NAMALWA (cell line): ENCODE measurements around the gene YAP1.
"Not testable (repeated sequence)": the region's sequence is repeated elsewhere in the genome, so short reads cannot be mapped to it uniquely, and the experiment has no call there.

Source experiments
- DNase-seq: peaks from one replicate; pipeline ENCODE4 v3.0.0-alpha.2; 2015; ENCODE audit warnings: low spot score

The YAP1 gene

DNA sequence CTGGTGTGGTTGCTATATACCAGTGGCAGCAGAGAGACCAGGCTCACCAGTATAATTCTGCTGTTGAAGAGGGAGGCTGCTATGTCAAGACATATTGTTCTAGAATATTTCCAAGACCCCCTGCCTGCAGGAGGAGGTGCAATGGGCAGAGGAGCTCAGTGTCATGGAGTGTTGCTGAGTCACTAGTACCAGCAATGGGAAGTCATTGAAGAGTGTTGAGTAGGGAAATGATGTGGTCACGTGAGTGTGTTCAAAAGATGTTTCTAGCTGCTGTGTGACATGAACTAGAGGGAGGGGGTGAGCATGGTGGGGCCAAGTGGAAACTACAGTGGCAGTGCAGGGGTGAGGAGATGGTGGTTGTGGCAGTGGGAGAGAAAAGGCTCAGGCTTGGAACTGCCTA is 130.8 kb downstream of the YAP1 start:
- DNase-seq = no peak

- DNase-seq = no peak
These were observed 133.2 kb downstream of the YAP1 start for GRCh38 chr11:102243399-102243884.

- DNase-seq = no peak
These were observed 134.6 kb downstream of the YAP1 start for GRCh38 chr11:102244681-102245409.

- DNase-seq = no peak
These were observed 141.2 kb downstream of the YAP1 start for GRCh38 chr11:102251423-102251822.

DNA sequence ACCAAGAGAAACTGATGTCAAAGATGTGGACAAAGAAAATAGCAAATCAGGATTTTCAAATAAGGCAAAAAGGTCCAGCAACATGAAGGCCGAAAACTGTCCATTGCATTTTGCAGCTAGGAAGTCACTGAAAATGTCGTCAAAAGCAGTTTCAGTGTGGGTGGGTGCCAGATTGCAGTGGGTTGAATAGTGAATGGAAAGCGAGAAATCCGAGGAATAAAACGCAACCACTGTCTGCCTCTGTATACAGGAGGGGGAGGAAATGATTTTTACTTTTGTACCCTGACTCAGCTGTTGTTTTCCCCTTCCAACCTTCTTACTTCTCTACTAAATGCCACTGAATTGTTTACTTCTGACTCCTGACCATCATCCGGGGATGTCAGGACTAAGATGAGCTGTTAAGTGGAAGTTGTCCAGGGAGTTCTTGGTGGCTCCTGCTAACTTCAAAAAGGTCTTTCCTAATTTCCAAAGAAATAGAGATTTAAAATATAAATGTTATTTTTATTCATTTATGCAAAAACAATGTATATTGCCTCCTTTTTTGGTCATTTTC is 142.2 kb downstream of the YAP1 start:
- DNase-seq = no peak

GRCh38 chr11:102253020-102253715 is 142.9 kb downstream of the YAP1 start:
- no peak for DNase-seq

DNA sequence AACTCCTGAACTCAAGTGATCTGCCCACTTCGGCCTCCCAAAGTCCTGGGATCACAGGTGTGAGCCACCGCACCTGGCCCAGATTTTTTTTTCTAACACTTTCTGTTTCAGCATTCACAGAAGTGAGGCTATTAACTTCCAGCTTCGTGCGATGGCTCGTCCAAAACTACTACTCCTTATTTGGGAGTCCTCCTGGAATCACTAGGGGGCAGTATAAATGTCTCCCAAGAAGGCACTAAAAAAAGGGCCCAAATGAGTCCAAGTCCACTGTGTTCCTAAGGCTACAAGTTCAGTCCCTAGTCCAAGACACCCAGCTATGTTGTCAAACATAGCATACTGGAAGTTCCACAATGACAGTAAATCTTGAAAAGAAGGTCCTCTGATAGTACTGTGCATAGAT is 143.8 kb downstream of the YAP1 start:
- peak; percentile 29 for DNase-seq

DNA sequence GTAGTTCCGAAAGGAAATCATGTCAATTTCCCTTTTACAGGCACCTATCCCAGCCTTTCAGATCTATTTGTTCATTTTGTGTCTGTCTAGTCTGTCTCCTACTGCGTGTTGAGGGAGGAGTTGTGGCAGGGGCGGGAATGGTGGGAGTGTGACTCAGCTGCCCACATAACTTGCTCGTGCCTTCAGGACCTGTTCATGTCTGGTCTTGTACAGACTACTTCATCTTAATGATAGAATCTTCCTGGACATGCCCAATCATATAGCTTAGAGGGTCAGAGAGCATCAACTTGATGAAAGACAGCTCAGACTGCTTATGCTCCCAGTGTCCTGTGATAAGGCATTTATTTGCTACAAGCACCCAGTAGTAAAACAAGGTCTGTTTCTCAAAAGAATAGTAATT is 146.0 kb downstream of the YAP1 start:
- DNase-seq = no peak

DNA sequence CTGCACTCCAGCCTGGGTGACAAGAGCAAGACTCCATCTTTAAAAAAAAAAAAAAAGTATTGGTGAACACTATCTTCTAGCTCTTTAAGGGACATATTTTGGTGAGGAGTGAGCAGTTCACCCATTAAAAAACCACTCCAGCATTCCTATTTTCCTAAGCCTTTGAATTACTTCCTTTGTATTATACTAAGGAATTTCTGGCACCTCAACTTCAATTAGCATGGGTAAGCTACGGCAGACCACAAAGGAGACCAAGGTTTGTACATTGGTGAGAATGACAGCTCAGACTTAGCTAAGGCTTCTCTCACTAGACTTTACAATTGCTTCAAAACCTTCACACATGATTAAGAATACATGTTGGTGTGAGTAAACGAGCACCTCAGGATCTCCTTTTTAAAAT is 150.0 kb downstream of the YAP1 start:
- DNase-seq = no peak

DNA sequence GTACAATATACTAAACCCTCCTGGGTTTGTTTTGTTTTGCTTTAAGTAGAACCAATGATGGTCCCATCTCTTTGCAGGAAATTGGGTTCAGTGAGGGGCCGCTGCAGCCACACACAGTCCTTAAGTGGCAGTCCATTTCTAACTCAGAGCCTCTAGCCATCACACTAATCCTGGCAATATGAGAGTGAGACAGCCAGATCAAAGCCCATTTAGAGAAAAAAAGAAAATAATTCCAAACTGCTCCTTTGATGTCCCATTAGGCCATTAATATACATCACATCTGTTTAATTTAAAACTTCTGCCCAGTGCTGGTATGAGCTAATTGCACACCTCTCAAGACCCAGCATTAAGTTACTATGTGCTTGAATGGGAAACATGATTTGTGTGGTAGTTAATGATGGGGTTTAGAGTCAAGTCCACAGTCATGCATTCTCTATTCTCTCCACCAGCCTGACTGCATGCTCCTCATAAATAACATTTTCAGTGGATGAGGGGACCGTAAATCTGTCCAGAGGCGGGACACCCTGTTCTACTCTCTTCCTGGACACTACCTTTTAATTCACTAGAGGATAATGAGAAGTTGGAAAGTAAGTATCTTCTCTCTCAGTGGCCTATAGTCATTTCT is 153.2 kb downstream of the YAP1 start:
- DNase-seq = no peak

DNA sequence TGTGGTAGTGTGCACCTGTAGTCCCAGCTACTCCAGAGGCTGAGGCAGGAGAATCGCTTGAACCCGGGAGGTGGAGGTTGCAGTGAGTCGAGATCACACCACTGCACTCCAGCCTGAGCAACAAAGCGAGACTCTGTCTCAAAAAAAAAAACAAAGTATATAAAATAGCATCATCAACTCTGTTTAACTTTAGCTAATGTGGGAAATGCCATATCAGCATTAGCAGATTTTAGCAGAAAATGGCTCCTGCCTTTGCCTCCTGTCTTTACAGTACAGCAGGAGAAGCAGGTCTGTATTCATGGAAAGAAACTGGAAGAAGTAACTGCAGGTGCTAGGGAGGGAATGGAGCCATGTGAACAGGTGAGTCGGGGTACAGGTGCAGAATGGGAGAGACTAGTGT is 154.5 kb downstream of the YAP1 start:
- DNase-seq = not testable (repeated sequence)

DNA sequence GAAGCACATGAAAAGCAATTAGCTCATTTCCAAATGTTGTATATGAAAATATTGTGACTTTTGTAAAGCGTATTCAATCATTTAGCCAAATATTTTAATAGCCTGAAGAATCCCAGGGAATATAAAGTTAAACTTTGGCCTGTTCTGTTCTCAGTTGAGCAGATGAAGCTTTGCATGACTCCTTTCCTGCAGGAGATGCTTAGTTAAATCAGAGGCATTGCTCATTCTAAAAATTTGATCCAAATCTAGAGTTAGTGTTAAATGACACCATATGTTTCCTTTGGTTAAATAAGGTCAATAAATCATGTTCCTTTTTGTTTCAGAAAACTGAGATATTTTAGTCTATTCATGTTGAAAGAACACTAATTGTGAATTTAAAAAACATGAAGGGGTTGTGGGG is 155.9 kb downstream of the YAP1 start:
- no peak for DNase-seq

DNA sequence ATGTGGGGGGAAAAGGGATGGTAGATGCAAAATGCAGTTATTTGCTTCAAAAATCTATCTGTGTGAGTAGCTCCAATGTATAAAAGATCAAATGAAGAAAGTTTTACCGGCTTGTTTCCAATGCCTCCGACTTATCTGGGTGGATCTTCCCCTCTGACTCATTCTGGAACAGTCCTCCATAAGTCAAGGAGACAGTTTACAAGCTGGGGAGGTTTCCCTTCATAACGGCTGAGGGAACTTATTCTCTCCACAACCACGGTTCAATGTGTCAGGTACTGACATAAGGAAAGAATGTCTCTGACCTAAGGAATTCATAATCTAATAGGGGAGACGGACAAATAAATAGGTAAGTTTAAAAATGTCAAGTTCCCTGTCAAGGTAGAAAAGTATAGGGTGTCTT is 157.4 kb downstream of the YAP1 start:
- no peak for DNase-seq

- DNase-seq = peak; percentile 87
These were observed 158.1 kb downstream of the YAP1 start for GRCh38 chr11:102268083-102268984.

DNA sequence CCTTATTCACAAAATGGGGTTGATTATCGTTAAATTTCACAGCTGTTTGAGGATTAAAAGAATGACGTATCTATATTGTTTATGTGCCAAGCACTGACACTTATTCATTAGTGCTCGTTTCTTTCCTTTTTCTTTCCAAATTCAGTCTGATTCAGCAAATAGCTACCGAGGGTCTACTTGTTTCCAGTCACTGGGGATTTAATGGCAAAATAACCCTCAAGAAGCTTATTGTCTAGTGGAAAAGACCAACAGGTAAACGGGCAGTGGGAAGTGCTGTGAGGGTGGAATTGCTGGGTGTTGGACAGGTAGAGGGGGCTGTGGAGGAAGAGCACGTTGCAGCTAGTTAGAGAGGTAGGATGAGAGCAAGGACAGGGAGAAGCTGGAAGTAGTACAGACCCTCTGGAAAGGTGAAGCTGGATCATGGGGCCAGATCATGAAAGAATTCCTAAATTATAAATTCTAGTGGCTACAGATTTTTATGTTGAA is 158.8 kb downstream of the YAP1 start:
- no peak for DNase-seq

GRCh38 chr11:102269927-102270326 is 159.7 kb downstream of the YAP1 start:
- no peak for DNase-seq

DNA sequence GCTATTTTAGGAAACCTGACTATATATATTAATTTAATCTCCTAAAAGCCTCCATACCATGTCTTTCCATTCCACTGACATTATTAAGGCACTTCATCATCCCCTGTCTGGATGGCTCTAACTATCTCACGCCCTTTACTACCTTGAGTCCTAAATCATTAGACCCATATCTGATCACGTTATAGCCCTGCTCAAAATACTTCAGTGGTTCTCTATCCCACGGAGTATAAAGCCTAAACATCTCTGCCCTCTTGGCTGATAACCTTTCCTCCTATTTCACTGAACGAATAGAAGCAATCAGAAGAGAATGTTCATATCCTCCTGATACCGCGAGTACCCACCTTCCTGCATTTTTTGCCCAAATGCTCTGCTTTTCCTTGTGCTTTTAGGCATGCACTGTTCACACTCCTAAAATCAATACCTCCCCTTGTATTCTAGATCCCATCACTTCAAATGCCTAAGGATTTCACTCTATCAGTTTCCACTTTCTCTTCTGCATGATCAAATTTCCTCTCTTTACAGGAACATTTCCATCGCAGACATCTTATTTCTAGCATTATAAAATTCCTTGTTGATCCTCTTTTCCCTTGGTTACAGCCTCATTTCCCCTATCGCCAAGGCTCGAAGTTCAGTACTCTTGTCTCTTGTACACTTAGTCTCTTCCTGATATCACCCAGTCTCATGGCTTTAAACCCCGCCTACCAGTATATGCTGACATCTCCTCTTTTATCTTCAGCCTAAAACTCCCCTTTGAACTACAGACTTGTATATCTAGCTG is 162.0 kb downstream of the YAP1 start:
- DNase-seq = no peak

GRCh38 chr11:102274628-102275027 is 164.4 kb downstream of the YAP1 start:
- no peak for DNase-seq

DNA sequence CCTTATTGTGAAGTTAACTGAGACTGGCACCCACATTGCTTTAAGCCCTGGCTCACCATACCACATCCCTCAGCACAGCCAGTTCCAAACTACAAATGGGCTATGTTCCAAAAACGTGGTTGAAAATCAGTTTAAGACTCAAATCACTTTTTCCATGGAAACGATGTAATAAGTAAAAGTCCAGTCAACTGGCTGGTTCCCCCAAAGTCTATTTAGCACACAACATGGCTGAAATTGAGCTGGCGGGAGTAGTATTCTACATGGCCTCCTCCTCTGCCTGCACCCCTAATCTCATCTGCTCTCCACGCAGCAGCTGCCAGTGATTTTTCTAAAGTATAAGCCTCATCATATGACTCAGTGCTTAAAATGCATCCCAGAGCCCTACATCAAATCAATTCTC is 166.1 kb downstream of the YAP1 start:
- DNase-seq = no peak

DNA sequence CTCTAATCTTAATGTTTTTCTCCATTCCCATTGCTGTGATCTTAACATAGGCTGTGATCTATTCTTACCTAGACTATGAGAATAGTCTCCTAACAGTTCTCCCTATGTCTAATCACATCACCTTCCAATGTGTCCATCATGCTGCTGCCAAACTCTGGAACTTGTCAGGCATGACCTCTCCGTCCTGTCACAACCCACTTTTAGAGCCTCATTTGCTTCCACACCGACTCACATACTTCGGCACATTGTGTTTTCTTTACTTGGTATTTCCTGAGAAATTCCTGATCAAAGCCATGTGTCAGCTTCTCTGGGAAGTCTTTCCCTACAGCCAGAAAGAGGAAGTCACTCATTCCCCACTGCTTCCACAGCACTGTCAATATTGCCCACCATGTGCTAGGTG is 166.5 kb downstream of the YAP1 start:
- DNase-seq = no peak

DNA sequence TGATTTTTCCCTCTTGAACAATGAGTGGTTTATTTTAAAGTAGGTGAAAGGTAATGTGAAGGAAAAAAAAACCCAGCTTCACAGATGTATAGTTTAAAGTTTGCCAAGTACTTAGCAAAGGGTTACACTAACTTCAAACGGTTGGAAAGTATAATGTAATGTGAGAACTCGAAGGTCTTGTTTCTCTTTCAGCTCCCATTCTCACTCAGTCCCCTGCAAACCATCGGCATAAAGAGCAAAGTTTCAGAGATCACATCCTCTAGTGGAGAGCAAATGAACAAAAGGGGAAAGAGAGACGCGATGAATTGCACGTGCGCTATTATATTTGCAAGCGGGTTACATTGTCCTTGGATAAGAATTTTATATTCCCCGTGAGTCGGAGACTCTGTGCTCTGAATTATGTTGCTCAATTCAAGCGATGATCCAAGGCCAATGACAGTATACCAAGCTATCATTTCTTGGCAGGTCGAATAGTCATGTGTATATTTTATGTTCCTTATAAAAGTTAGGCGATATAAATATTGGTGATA is 169.5 kb downstream of the YAP1 start:
- DNase-seq = no peak
